Measurements from ENCODE around the gene EGFLAM. TPM values are rescaled to one million over a fixed set of nuclear protein-coding genes. Genes with fewer than 3 reads are reported as not detected.
"Not testable (repeated sequence)": the region's sequence is repeated elsewhere in the genome, so short reads cannot be mapped to it uniquely, and the experiment has no call there.

EGFLAM gene
- total RNA-seq, 1 experiment from 2014 or later: not detected

GRCh38 chr5:38375423-38375822, 117.1 kb downstream of the EGFLAM start:
- DNase-seq (ENCODE audit: low read depth): no peak

GRCh38 chr5:38376404-38376803, 118.0 kb downstream of the EGFLAM start:
- no peak for DNase-seq (ENCODE audit: low read depth)

- DNase-seq (ENCODE audit: low read depth): no peak
Observed at GRCh38 chr5:38378579-38378978, 120.2 kb downstream of the EGFLAM start.

GRCh38 chr5:38379350-38379937, 121.1 kb downstream of the EGFLAM start:
- DNase-seq (ENCODE audit: low read depth): no peak

- DNase-seq (ENCODE audit: low read depth): no peak
Observed at GRCh38 chr5:38380537-38380936, 122.2 kb downstream of the EGFLAM start.

GRCh38 chr5:38381361-38381760, 123.0 kb downstream of the EGFLAM start:
- no peak for DNase-seq (ENCODE audit: low read depth)

GRCh38 chr5:38382898-38383297, 124.5 kb downstream of the EGFLAM start:
- DNase-seq (ENCODE audit: low read depth): peak; percentile 75

- DNase-seq (ENCODE audit: low read depth): no peak
Observed at GRCh38 chr5:38383701-38384100, 125.3 kb downstream of the EGFLAM start.

GRCh38 chr5:38384396-38384795, 126.0 kb downstream of the EGFLAM start:
- DNase-seq (ENCODE audit: low read depth): no peak

- no peak for DNase-seq (ENCODE audit: low read depth)
Observed at GRCh38 chr5:38387161-38387560, 128.8 kb downstream of the EGFLAM start.

- DNase-seq (ENCODE audit: low read depth): no peak
Observed at GRCh38 chr5:38393636-38394035, 135.3 kb downstream of the EGFLAM start.

GRCh38 chr5:38396766-38397165, 138.4 kb downstream of the EGFLAM start:
- DNase-seq (ENCODE audit: low read depth): no peak

- DNase-seq (ENCODE audit: low read depth): no peak
Observed at GRCh38 chr5:38400365-38400764, 142.0 kb downstream of the EGFLAM start.

GRCh38 chr5:38401145-38401544, 142.8 kb downstream of the EGFLAM start:
- DNase-seq (ENCODE audit: low read depth): no peak

GRCh38 chr5:38403406-38403805, 145.0 kb downstream of the EGFLAM start:
- peak; percentile 36 for DNase-seq (ENCODE audit: low read depth)

GRCh38 chr5:38403877-38404635, 145.7 kb downstream of the EGFLAM start:
- no peak for DNase-seq (ENCODE audit: low read depth)

- DNase-seq (ENCODE audit: low read depth): no peak
Observed at GRCh38 chr5:38404667-38405276, 146.4 kb downstream of the EGFLAM start.

- no peak for DNase-seq (ENCODE audit: low read depth)
Observed at GRCh38 chr5:38408446-38409198, 150.3 kb downstream of the EGFLAM start.

- no peak for DNase-seq (ENCODE audit: low read depth)
Observed at GRCh38 chr5:38410304-38410990, 152.1 kb downstream of the EGFLAM start.

- DNase-seq (ENCODE audit: low read depth): no peak
Observed at GRCh38 chr5:38413696-38414095, 155.3 kb downstream of the EGFLAM start.

- peak; percentile 23 for DNase-seq (ENCODE audit: low read depth)
Observed at GRCh38 chr5:38414348-38414747, 156.0 kb downstream of the EGFLAM start.

- not testable (repeated sequence) for DNase-seq (ENCODE audit: low read depth)
Observed at GRCh38 chr5:38415772-38416171, 157.4 kb downstream of the EGFLAM start.
